Breast epithelium (tissue), 4 donors: ENCODE measurements around the gene CAMKK2. TPM values are rescaled to one million over a fixed set of nuclear protein-coding genes. Genes with fewer than 3 reads are reported as not detected.
"Not testable (repeated sequence)": the region's sequence is repeated elsewhere in the genome, so short reads cannot be mapped to it uniquely, and the experiment has no call there.

Source experiments
- DNase-seq, 2 donors: peaks; one replicate each; pipeline ENCODE4 v3.0.0-alpha.2; 2019; ENCODE audit warnings: low spot score in 2 of 2
- H3K27ac ChIP-seq, 2 donors: fragments of 200-600 bp; sonication (generic) in 1 of 2; one replicate each; pipeline ENCODE4 v1.5.1; 2016 to 2019; ENCODE audit warnings: mild to moderate bottlenecking in 1 of 2
- H3K27me3 ChIP-seq, 2 donors: fragments of 200-600 bp; sonication (generic) in 1 of 2; one replicate each; pipeline versions ENCODE4 v1.5.1 to v1.6.0; 2017 to 2019; ENCODE audit warnings: control low read depth in 1 of 2, mild to moderate bottlenecking in 1 of 2
- H3K36me3 ChIP-seq: fragments of 200-600 bp; one replicate; pipeline ENCODE4 v1.5.1; 2019
- H3K4me1 ChIP-seq, 2 donors: fragments of 200-600 bp; sonication (generic); one replicate each; pipeline ENCODE4 v1.5.1; 2016 to 2019; ENCODE audit warnings: control low read depth in 1 of 2
- H3K4me3 ChIP-seq, 3 donors: fragments of 200-600 bp; sonication (generic); 1 replicate in 2 of 3; 2 replicates in 1 of 3; pipeline ENCODE4 v1.5.1; 2016 to 2019; ENCODE audit warnings: mild to moderate bottlenecking in 3 of 3, moderate library complexity in 2 of 3
- H3K9me3 ChIP-seq, 2 donors: fragments of 200-600 bp; sonication (generic) in 1 of 2; one replicate each; pipeline ENCODE4 v1.5.1; 2016 to 2019; ENCODE audit warnings: control low read depth in 1 of 2
- POLR2A ChIP-seq: fragments of 450-650 bp; IDR thresholded peaks from one replicate; pipeline ENCODE4 v1.6.1; 2016; ENCODE audit warnings: antibody characterized with exemption, mild to moderate bottlenecking, moderate library complexity
- POLR2AphosphoS5 ChIP-seq, 3 donors: sonication (generic); formaldehyde crosslinking; IDR thresholded peaks; one replicate each; pipeline ENCODE4 v1.6.1; 2017; ENCODE audit warnings: antibody characterized with exemption in 3 of 3
- intact Hi-C: fragments of 100-400 bp; cut with DNase I; formaldehyde crosslinking; loops from one replicate; pipeline ENCODE4 v1.15.1; 2023; ENCODE audit warnings: low total_unique reads
- total RNA-seq, 3 donors: library from RNA; depleted of rRNA; stranded (reverse); fragments of >200 nt; gene quantifications; one replicate each; pipeline ENCODE4 v1.1.0, GENCODE V29; 2016
- TF ChIP-seq, protein P1 (sequence below), 3 donors: fragments of 450-650 bp; IDR thresholded peaks; one replicate each; pipeline ENCODE4 v1.5.1; 2016 to 2017; ENCODE audit warnings: antibody characterized with exemption in 3 of 3, mild to moderate bottlenecking in 3 of 3, moderate library complexity in 3 of 3

CAMKK2 gene
- total RNA-seq, 3 donors from 2014 or later, result 27.4 to 32.0 (median 29.2) TPM

DNA sequence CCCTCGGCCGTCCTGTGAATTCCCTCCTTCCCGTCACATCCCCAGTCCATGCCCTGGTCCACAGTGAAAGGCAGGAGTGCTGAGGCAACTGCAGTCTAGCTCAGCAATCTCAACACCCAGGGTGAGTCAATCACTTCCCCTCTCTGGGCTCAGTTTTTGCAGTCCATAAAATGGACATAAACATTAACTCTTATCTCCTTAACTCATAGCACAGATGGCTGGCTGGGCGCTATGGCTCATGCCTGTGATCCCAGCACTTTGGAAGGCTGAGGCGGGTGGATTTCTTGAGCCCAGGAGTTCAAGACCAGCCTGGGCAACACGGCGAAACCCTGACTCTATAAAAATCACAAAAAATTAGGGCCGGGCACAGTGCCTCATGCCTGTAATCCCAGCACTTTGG lies 32.4 kb downstream of the CAMKK2 start:
- DNase-seq, result no peak
- H3K4me3 ChIP-seq, result no peak overlapping the region
- no peak overlapping the region for H3K27ac ChIP-seq
- no peaks in the 10 kb centered on the region for H3K36me3 ChIP-seq
- no peaks in the 10 kb centered on the region for H3K9me3 ChIP-seq
- no peaks in the 10 kb centered on the region for H3K27me3 ChIP-seq
- H3K4me1 ChIP-seq, result no peaks in the 10 kb centered on the region
- intact Hi-C loops, result loop anchor here (5.0 kb wide), 1 partner anchor 862 kb away; no protein-coding TSS in a partner anchor
- TF ChIP-seq POLR2A (no peak), POLR2AphosphoS5 (IDR thresholded peaks at IDR 0.05) (no peak)
- TF ChIP-seq, protein P1, sequence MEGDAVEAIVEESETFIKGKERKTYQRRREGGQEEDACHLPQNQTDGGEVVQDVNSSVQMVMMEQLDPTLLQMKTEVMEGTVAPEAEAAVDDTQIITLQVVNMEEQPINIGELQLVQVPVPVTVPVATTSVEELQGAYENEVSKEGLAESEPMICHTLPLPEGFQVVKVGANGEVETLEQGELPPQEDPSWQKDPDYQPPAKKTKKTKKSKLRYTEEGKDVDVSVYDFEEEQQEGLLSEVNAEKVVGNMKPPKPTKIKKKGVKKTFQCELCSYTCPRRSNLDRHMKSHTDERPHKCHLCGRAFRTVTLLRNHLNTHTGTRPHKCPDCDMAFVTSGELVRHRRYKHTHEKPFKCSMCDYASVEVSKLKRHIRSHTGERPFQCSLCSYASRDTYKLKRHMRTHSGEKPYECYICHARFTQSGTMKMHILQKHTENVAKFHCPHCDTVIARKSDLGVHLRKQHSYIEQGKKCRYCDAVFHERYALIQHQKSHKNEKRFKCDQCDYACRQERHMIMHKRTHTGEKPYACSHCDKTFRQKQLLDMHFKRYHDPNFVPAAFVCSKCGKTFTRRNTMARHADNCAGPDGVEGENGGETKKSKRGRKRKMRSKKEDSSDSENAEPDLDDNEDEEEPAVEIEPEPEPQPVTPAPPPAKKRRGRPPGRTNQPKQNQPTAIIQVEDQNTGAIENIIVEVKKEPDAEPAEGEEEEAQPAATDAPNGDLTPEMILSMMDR (IDR thresholded peaks at IDR 0.05), result no peak

GRCh38 chr12:121263206-121263935 lies 33.1 kb downstream of the CAMKK2 start:
- Histone ChIP-seq H3K4me1 (no peaks in the 10 kb centered on the region), H3K9me3 (no peaks in the 10 kb centered on the region), H3K4me3 (no peak overlapping the region), H3K36me3 (no peaks in the 10 kb centered on the region), H3K27ac (no peak overlapping the region), H3K27me3 (no peaks in the 10 kb centered on the region)
- no peak for DNase-seq
- TF ChIP-seq POLR2AphosphoS5 (IDR thresholded peaks at IDR 0.05), result no peak
- TF ChIP-seq, protein P1 (IDR thresholded peaks at IDR 0.05), result no peak
- no peak for TF ChIP-seq POLR2A
- intact Hi-C loops, result loop anchor here (5.0 kb wide), 1 partner anchor 861 kb away; no protein-coding TSS in a partner anchor

DNA sequence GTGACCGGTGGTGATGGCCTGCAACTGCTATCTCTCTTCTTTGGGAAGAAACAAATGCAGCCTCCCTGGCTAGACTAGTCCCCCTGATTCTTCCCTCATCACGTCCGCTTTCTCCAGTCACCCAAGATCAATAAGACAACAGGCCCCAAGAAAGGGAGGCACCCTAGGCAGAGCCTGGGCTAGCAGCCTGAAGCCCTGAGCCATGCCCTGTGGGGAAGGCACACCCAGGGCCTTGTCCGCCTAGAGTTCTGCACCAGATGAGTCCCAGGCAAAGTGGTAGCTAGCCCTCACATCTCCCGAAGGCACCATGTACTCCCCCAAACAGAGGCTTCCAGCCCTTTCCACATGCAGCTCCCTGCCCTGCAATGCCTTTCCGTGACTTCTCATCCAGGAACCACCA lies 35.1 kb downstream of the CAMKK2 start:
- no peak for DNase-seq
- TF ChIP-seq POLR2A, result no peak
- TF ChIP-seq, protein P1 (IDR thresholded peaks at IDR 0.05), result no peak
- TF ChIP-seq POLR2AphosphoS5 (IDR thresholded peaks at IDR 0.05), result no peak
- Histone ChIP-seq H3K9me3 (no peaks in the 10 kb centered on the region), H3K36me3 (no peaks in the 10 kb centered on the region), H3K4me1 (no peaks in the 10 kb centered on the region), H3K4me3 (no peak overlapping the region), H3K27me3 (no peaks in the 10 kb centered on the region), H3K27ac (no peak overlapping the region)
- intact Hi-C loops, result loop anchor here (5.0 kb wide), 1 partner anchor 859 kb away; no protein-coding TSS in a partner anchor

- TF ChIP-seq, protein P1 (IDR thresholded peaks at IDR 0.05), result no peak
- TF ChIP-seq POLR2A, result no peak
- no peak for TF ChIP-seq POLR2AphosphoS5 (IDR thresholded peaks at IDR 0.05)
- no peak overlapping the region for H3K27ac ChIP-seq
- no peak for DNase-seq
- no peak overlapping the region for H3K4me3 ChIP-seq
- H3K9me3 ChIP-seq, result no peaks in the 10 kb centered on the region
- H3K27me3 ChIP-seq, result no peaks in the 10 kb centered on the region
- no peaks in the 10 kb centered on the region for H3K4me1 ChIP-seq
- intact Hi-C loops, result loop anchor here (5.0 kb wide), 1 partner anchor 858 kb away; no protein-coding TSS in a partner anchor
- H3K36me3 ChIP-seq, result no peaks in the 10 kb centered on the region
Measured at GRCh38 chr12:121260091-121260490, 36.4 kb downstream of the CAMKK2 start.

GRCh38 chr12:121259074-121259473 lies 37.4 kb downstream of the CAMKK2 start:
- Histone ChIP-seq H3K27me3 (no peaks in the 10 kb centered on the region), H3K4me1 (no peaks in the 10 kb centered on the region), H3K27ac (no peak overlapping the region), H3K4me3 (no peak overlapping the region), H3K36me3 (no peaks in the 10 kb centered on the region), H3K9me3 (no peaks in the 10 kb centered on the region)
- DNase-seq, result no peak
- intact Hi-C loops, result no loop called here
- TF ChIP-seq, protein P1 (IDR thresholded peaks at IDR 0.05), result no peak
- TF ChIP-seq POLR2AphosphoS5 (IDR thresholded peaks at IDR 0.05), result no peak
- TF ChIP-seq POLR2A, result no peak

- H3K27ac ChIP-seq, DNase-seq, intact Hi-C loops, H3K4me3 ChIP-seq, H3K36me3 ChIP-seq, H3K4me1 ChIP-seq, H3K27me3 ChIP-seq, H3K9me3 ChIP-seq: not testable (repeated sequence)
Measured at GRCh38 chr12:121257704-121258449, 38.6 kb downstream of the CAMKK2 start.
